ENCODE results near the gene CNGA4. TPM values are rescaled to one million over a fixed set of nuclear protein-coding genes. Genes with fewer than 3 reads are reported as not detected.

CNGA4 gene
- total RNA-seq, 2 experiments from 2014 or later = 0.16 TPM; not detected in 1

DNA sequence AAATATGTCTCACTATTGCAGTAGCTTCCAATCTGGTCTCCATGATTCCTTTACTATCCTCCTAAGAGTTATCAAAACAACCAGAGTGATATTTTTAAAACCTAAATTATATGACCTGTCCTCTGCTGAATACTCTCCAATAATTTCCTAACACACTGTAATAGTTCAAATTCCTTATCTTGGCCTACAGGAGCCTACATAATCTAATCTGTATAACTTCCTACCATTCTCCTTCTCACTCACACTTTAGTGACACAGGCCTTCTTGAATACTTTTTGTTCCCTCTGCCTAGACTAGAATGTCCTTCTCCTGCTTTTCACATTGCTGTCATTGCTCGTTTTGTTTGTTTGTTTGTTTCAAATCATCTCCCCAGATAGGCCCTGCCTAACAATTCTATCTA lies 13.9 kb upstream of the CNGA4 start:
- TF ChIP-seq, protein P1, sequence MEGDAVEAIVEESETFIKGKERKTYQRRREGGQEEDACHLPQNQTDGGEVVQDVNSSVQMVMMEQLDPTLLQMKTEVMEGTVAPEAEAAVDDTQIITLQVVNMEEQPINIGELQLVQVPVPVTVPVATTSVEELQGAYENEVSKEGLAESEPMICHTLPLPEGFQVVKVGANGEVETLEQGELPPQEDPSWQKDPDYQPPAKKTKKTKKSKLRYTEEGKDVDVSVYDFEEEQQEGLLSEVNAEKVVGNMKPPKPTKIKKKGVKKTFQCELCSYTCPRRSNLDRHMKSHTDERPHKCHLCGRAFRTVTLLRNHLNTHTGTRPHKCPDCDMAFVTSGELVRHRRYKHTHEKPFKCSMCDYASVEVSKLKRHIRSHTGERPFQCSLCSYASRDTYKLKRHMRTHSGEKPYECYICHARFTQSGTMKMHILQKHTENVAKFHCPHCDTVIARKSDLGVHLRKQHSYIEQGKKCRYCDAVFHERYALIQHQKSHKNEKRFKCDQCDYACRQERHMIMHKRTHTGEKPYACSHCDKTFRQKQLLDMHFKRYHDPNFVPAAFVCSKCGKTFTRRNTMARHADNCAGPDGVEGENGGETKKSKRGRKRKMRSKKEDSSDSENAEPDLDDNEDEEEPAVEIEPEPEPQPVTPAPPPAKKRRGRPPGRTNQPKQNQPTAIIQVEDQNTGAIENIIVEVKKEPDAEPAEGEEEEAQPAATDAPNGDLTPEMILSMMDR (IDR thresholded peaks at IDR 0.05) = no peak
- Histone ChIP-seq H3K9me3 (ENCODE audit: control insufficient read depth in 1 of 2, insufficient read depth in 1 of 2, low read length in 2 of 2) (no peaks in the 10 kb centered on the region), H3K4me1 (ENCODE audit: insufficient read depth, low read length) (peaks cover 6% of the 10 kb centered on the region), H3K27ac (ENCODE audit: low read depth in 1 of 2, low read length in 2 of 2) (no peak overlapping the region), H3K36me3 (ENCODE audit: insufficient read depth, low read length) (peaks cover 49% of the 10 kb centered on the region), H3K4me3 (ENCODE audit: low read length) (no peak overlapping the region), H3K27me3 (ENCODE audit: control insufficient read depth in 1 of 2, insufficient read depth in 2 of 2, low read length in 2 of 2) (no peaks in the 10 kb centered on the region)
- ChIA-PET CTCF (no interaction called here), POLR2A (interaction anchor here (1.3 to 1.8 kb wide), 2 partner anchors 9 to 10 kb away, joined by 4 to 7 read pairs; partner anchors contain the start of gene FHIP1B)
- H3K36me3 Mint-ChIP-seq (ENCODE audit: low read depth) = peaks cover 65% of the 10 kb centered on the region
- H3K27ac Mint-ChIP-seq = no peak overlapping the region
- no peak for DNase-seq
- intact Hi-C loops (cut with DNase I, micrococcal nuclease) = no loop called here
- peaks cover 51% of the 10 kb centered on the region for H3K4me1 Mint-ChIP-seq (ENCODE audit: low read depth)
- ATAC-seq (ENCODE audit: poor library complexity) = no peak
- H3K9me3 Mint-ChIP-seq = no peaks in the 10 kb centered on the region
- H3K27me3 Mint-ChIP-seq = no peaks in the 10 kb centered on the region
- H3K4me3 Mint-ChIP-seq = no peak overlapping the region

DNA sequence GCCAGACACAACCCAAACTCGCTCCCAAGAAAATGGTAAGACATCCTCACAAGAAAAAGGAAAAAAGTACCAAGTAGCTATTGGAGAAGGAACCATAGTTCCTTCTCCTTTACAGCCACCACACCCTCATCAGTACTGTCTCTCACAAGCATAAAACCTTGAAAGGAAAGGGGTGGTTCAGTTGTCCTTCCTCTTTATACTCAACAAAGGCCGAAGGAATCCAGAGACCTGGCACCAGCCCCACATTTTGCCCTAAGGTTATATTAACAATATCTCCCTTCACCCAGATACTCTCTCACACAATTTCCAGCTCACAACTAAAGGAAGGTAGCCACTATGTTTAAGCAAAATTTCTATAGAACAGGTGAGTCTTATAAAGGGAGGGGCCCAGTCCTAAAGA lies 13.0 kb upstream of the CNGA4 start:
- TF ChIP-seq, protein P1 (IDR thresholded peaks at IDR 0.05) = no peak
- ATAC-seq (ENCODE audit: poor library complexity) (no peak), DNase-seq (no peak)
- H3K4me3 Mint-ChIP-seq = no peak overlapping the region
- Histone ChIP-seq H3K4me3 (ENCODE audit: low read length) (no peak overlapping the region), H3K4me1 (ENCODE audit: insufficient read depth, low read length) (peaks cover 12% of the 10 kb centered on the region), H3K27ac (ENCODE audit: low read depth in 1 of 2, low read length in 2 of 2) (no peak overlapping the region), H3K9me3 (ENCODE audit: control insufficient read depth in 1 of 2, insufficient read depth in 1 of 2, low read length in 2 of 2) (no peaks in the 10 kb centered on the region), H3K36me3 (ENCODE audit: insufficient read depth, low read length) (peaks cover 40% of the 10 kb centered on the region), H3K27me3 (ENCODE audit: control insufficient read depth in 1 of 2, insufficient read depth in 2 of 2, low read length in 2 of 2) (no peaks in the 10 kb centered on the region)
- ChIA-PET POLR2A (interaction anchor here (1.3 to 1.8 kb wide), 2 partner anchors 9 to 10 kb away, joined by 4 to 7 read pairs; partner anchors contain the start of gene FHIP1B), CTCF (interaction anchor here (2.8 kb wide), 1 partner anchor 25 kb away, joined by 8 read pairs; no protein-coding TSS in a partner anchor)
- no peaks in the 10 kb centered on the region for H3K27me3 Mint-ChIP-seq
- no peak overlapping the region for H3K27ac Mint-ChIP-seq
- H3K36me3 Mint-ChIP-seq (ENCODE audit: low read depth) = peaks cover 58% of the 10 kb centered on the region
- no peaks in the 10 kb centered on the region for H3K9me3 Mint-ChIP-seq
- H3K4me1 Mint-ChIP-seq (ENCODE audit: low read depth) = peaks cover 54% of the 10 kb centered on the region
- intact Hi-C loops (cut with DNase I, micrococcal nuclease) = no loop called here

DNA sequence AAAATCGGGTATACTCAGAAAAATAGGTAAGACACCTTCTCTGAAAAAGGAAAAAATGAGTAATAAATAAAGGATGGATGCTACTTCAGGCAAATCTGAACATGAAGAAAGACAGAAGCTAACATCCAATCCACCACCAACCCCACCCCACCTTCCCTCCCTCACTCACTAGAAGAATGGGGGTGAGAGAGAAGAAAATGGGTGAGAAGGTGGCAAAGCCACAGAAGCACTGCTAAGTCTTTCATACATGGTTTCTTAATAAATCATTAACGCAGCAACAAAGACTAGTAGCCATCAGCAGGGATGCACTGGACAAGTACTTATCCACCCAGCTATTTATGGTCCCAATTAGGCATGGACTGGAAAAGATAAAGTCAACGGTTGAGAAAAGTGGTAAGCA lies 10.4 kb upstream of the CNGA4 start:
- H3K9me3 Mint-ChIP-seq = no peaks in the 10 kb centered on the region
- no peaks in the 10 kb centered on the region for H3K27me3 Mint-ChIP-seq
- Histone ChIP-seq H3K27me3 (ENCODE audit: control insufficient read depth in 1 of 2, insufficient read depth in 2 of 2, low read length in 2 of 2) (no peaks in the 10 kb centered on the region), H3K27ac (ENCODE audit: low read depth in 1 of 2, low read length in 2 of 2) (no peak overlapping the region), H3K4me1 (ENCODE audit: insufficient read depth, low read length) (peaks cover 13% of the 10 kb centered on the region), H3K4me3 (ENCODE audit: low read length) (no peak overlapping the region), H3K9me3 (ENCODE audit: control insufficient read depth in 1 of 2, insufficient read depth in 1 of 2, low read length in 2 of 2) (no peaks in the 10 kb centered on the region), H3K36me3 (ENCODE audit: insufficient read depth, low read length) (peaks cover 14% of the 10 kb centered on the region)
- DNase-seq = peak in 1 of 14 experiments; percentile 48
- CTCF ChIA-PET = interaction anchor here (2.8 kb wide), 1 partner anchor 23 kb away, joined by 8 read pairs; no protein-coding TSS in a partner anchor
- H3K36me3 Mint-ChIP-seq (ENCODE audit: low read depth) = peaks cover 33% of the 10 kb centered on the region
- no peak overlapping the region for H3K4me3 Mint-ChIP-seq
- H3K4me1 Mint-ChIP-seq (ENCODE audit: low read depth) = peaks cover 71% of the 10 kb centered on the region
- no peak overlapping the region for H3K27ac Mint-ChIP-seq
- intact Hi-C loops (cut with DNase I, micrococcal nuclease) = no loop called here
- POLR2A ChIA-PET = no interaction called here
- no peak for ATAC-seq (ENCODE audit: poor library complexity)
- TF ChIP-seq, protein P1 (IDR thresholded peaks at IDR 0.05) = no peak
